ENCODE data around the gene ACP5. TPM values are rescaled to one million over a fixed set of nuclear protein-coding genes. Genes with fewer than 3 reads are reported as not detected.

ACP5 gene
- total RNA-seq, 1 experiment from 2014 or later, result 2.3 TPM

GRCh38 chr19:11535792-11536595 lies 41.5 kb downstream of the ACP5 start:
- Mint-ChIP-seq H3K36me3 (ENCODE audit: insufficient read depth in 1 of 3, low read depth in 3 of 3) (no peaks in the 10 kb centered on the region), H3K4me3 (peak overlapping the region; percentile 61 to 77), H3K4me1 (peaks cover 14 to 24% of the 10 kb centered on the region in 2 experiments), H3K27ac (peak overlapping the region in 2 of 3 experiments; percentile 83 to 90; a peak in 5 of 7 replicates), H3K9me3 (no peaks in the 10 kb centered on the region; a peak in 1 of 5 replicates), H3K27me3 (ENCODE audit: low read depth) (peaks cover 20% of the 10 kb centered on the region)
- H3K14ac ChIP-seq (ENCODE audit: insufficient read depth, low read length), result peak overlapping the region; percentile 73; the same call in 1 of the 2 replicates
- H2AFZ ChIP-seq (ENCODE audit: low read length), result no peak overlapping the region
- H4K91ac ChIP-seq (ENCODE audit: insufficient read length, low read depth, low read length), result no peak overlapping the region
- no peak overlapping the region for H2AK5ac ChIP-seq (ENCODE audit: insufficient read length, low read length)
- no peak overlapping the region for H2BK120ac ChIP-seq (ENCODE audit: low read depth, low read length, poor library complexity, severe bottlenecking)
- H3K23me2 ChIP-seq (ENCODE audit: insufficient read length, low read depth, low read length, poor library complexity, severe bottlenecking), result peaks cover 9% of the 10 kb centered on the region
- H3K4me1 ChIP-seq (ENCODE audit: insufficient read depth, low read length), result peaks cover 4% of the 10 kb centered on the region; the same call in 1 of the 2 replicates
- H2BK15ac ChIP-seq (ENCODE audit: low read depth, low read length), result no peak overlapping the region
- no CpG with 5 or more reads among the region's 54 CpGs for WGBS (ENCODE audit: extremely low coverage, insufficient read length, low lambda C conversion rate)
- no peaks in the 10 kb centered on the region for H4K20me1 ChIP-seq (ENCODE audit: control insufficient read depth, insufficient read depth, insufficient read length)
- H4K5ac ChIP-seq (ENCODE audit: insufficient read length, low read depth, low read length), result no peak overlapping the region
- TF ChIP-seq, protein P1, sequence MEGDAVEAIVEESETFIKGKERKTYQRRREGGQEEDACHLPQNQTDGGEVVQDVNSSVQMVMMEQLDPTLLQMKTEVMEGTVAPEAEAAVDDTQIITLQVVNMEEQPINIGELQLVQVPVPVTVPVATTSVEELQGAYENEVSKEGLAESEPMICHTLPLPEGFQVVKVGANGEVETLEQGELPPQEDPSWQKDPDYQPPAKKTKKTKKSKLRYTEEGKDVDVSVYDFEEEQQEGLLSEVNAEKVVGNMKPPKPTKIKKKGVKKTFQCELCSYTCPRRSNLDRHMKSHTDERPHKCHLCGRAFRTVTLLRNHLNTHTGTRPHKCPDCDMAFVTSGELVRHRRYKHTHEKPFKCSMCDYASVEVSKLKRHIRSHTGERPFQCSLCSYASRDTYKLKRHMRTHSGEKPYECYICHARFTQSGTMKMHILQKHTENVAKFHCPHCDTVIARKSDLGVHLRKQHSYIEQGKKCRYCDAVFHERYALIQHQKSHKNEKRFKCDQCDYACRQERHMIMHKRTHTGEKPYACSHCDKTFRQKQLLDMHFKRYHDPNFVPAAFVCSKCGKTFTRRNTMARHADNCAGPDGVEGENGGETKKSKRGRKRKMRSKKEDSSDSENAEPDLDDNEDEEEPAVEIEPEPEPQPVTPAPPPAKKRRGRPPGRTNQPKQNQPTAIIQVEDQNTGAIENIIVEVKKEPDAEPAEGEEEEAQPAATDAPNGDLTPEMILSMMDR (conservative IDR thresholded peaks at IDR 0.05), result peak; percentile 97
- H3K79me1 ChIP-seq (ENCODE audit: insufficient read depth, low read depth, low read length, poor library complexity, severe bottlenecking), result no peaks in the 10 kb centered on the region
- no peak overlapping the region for H3K27ac ChIP-seq (ENCODE audit: insufficient read length, low read depth, low read length)
- no peak overlapping the region for H2BK20ac ChIP-seq (ENCODE audit: low read depth, low read length, poor library complexity, severe bottlenecking)
- H3K18ac ChIP-seq (ENCODE audit: insufficient read length, low read depth, low read length), result peak overlapping the region; percentile 72
- no peak overlapping the region for H4K8ac ChIP-seq (replicated peaks; ENCODE audit: insufficient read length, low read depth, low read length)
- peak overlapping the region; percentile 31 for H3K9ac ChIP-seq (ENCODE audit: extremely low read depth, insufficient read length, low read length)
- H2BK5ac ChIP-seq (ENCODE audit: insufficient read length, low read length), result no peak overlapping the region
- peak; percentile 91 for DNase-seq
- no peak overlapping the region for H3K4ac ChIP-seq (ENCODE audit: low read depth, low read length)
- H3K56ac ChIP-seq (ENCODE audit: insufficient read length, low read depth, low read length), result no peak overlapping the region
- H3K4me2 ChIP-seq (ENCODE audit: insufficient read depth, insufficient read length, low read length), result peak overlapping the region; percentile 49
- no peaks in the 10 kb centered on the region for H3K27me3 ChIP-seq (ENCODE audit: insufficient read depth, low read length)
- H2BK12ac ChIP-seq (ENCODE audit: insufficient read length, low read depth, low read length), result no peak overlapping the region
- no peaks in the 10 kb centered on the region for H3K79me2 ChIP-seq (ENCODE audit: insufficient read depth, low read length)
- H3K23ac ChIP-seq (ENCODE audit: insufficient read length, low read depth, low read length), result no peak overlapping the region
- H3T11ph ChIP-seq (ENCODE audit: low read length), result no peak overlapping the region
- H3K9me3 ChIP-seq (ENCODE audit: control insufficient read depth, low read depth, low read length), result no peaks in the 10 kb centered on the region
